T-helper 2 cell treated with Interferon-gamma antibody and Interleukin-4, amounts not matched to agents 100 ng/mL and 5 ng/mL, for 36 hours (primary cell): ENCODE measurements around the gene BCL2L12. TPM values are rescaled to one million over a fixed set of nuclear protein-coding genes. Genes with fewer than 3 reads are reported as not detected.
"Not testable (repeated sequence)": the region's sequence is repeated elsewhere in the genome, so short reads cannot be mapped to it uniquely, and the experiment has no call there.

Source experiments
- intact Hi-C: fragments of 100-400 bp; cut with micrococcal nuclease; formaldehyde crosslinking; loops from one replicate; pipeline ENCODE4 v1.15.1; 2023
- total RNA-seq: library from RNA; stranded (reverse); gene quantifications from 2 replicates; pipeline ENCODE4 v1.2.3, GENCODE V29; 2022

Gene BCL2L12, protein sequence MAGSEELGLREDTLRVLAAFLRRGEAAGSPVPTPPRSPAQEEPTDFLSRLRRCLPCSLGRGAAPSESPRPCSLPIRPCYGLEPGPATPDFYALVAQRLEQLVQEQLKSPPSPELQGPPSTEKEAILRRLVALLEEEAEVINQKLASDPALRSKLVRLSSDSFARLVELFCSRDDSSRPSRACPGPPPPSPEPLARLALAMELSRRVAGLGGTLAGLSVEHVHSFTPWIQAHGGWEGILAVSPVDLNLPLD
- total RNA-seq: 70.4 and 75.7 TPM in 2 replicates

DNA sequence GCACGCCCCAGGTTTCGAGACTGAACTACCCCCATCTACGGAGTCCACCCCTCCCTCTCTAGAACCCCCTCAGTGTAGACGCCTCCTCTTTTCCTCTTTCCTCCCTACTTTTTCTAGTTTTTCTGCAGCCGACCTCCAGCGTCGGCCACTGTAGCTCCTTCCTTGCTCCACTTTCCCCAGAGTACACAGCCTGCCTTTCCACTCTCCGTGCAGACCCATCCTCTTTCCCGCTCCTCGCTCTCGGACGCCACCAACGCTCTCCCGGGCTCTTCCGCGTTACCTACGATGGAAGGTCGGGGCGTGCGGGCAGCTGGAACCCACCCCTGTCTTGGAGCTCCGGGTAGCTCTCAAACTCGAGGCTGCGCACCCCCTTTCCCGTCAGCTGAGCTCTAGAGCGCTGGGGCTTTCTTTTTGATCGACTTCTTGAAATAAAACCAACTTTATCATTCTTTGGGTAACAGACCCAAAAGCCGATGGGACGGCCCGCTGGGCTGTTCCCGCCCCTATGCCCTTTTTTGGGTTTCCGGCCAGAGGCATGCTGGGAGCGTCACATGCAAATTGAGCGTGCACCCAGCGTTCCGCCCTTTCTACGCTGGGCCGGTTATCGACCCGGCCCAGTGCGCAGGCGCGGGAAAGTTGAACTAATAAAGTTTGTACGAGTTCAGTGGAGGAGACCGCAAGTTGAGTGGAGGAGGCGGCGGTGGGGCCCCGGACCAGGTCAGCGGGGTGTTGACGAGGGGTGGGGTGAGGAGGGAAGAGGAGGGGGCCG lies at the start of gene BCL2L12, which contains the start of gene IRF3:
BCL2L12 (plus strand) TSS at position 583 of the 769 bp plus-strand sequence. CDS start 760 bp downstream, outside the sequence.
IRF3 (minus strand) TSS at position 507 of the 769 bp plus-strand sequence. CDS start 1,019 bp downstream, outside the sequence.
- intact Hi-C loops: loop anchor here (1.0 kb wide), 2 partner anchors 11 to 23 kb away; partner anchors contain the start of gene SCAF1

- intact Hi-C loops: no loop called here
Measured at GRCh38 chr19:49616532-49616931, 49.2 kb upstream of the BCL2L12 start.

GRCh38 chr19:49616945-49617344 lies 48.8 kb upstream of the BCL2L12 start:
- intact Hi-C loops: no loop called here

GRCh38 chr19:49617860-49618259 lies 47.9 kb upstream of the BCL2L12 start:
- intact Hi-C loops: not testable (repeated sequence)

- intact Hi-C loops: no loop called here
Measured at GRCh38 chr19:49624967-49625910, 40.5 kb upstream of the BCL2L12 start.

DNA sequence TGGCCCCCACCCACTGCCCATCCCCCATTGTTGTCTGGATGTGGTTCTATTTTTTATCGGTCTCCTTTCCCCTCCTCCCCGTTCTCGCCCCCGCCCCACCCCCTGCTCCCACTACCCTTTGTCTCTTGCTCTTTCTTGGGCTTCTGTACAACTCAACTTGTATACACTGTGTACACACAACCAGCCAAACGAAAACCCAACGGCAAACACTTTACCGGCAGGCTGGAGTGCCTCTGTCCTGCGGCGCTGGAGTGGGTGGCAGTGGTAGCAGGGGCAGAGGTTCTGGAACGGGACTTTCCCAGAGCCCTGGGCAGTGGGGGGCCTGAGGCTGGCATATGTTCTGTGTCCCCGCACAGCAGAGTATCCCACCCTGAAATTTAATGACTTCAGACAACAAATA lies 39.5 kb upstream of the BCL2L12 start:
- intact Hi-C loops: no loop called here

GRCh38 chr19:49629659-49630058 lies 36.1 kb upstream of the BCL2L12 start:
- intact Hi-C loops: no loop called here

- intact Hi-C loops: no loop called here
Measured at GRCh38 chr19:49631014-49631588, 34.6 kb upstream of the BCL2L12 start.

DNA sequence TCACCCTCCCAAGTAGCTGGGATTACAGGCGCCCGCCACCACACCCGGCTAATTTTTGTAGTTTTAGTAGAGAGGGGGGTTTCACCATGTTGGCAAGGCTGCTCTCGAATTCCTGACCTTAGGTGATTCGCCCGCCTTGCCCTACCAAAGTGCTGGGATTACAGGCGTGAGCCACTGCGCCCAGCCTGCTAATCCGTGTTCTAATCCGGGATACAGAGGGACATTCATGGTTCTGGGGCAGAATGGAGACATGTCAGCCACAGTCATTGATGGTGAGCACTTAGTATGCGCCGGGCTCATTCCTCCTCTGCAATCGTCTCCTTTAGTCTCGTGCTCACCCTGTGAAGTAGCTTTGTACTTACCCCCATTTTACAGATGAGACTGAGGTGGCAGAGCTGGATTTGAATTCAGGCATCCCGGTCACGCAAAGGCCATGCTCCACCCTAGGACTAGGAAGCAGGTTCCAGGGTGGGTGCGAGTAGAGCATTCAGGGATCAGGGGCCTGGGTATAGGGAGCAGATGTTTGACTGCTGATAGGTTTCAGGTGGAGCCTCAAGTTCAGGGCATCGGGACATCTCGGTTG lies 34.0 kb upstream of the BCL2L12 start:
- intact Hi-C loops: no loop called here

GRCh38 chr19:49632576-49632975 lies 33.2 kb upstream of the BCL2L12 start:
- intact Hi-C loops: no loop called here

DNA sequence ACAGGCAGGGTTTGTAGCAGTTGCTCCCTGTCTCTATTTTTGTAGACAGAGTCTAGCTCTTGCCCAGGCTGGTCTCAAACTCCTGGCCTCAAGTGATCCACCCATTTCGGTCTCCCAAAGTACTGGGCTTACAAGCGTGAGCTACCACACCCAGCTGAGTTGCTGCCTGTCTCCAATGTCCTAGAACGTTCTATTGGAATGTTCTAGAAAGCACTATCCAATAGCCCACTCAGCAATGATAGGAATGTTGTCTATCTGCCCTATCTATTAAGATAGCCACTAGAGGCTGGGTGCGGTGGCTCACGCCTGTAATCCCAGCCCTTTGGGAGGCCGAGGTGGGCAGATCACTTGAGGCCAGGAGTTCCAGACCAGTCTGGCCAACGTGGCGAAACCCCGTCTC lies 32.5 kb upstream of the BCL2L12 start:
- intact Hi-C loops: not testable (repeated sequence)

- intact Hi-C loops: no loop called here
Measured at GRCh38 chr19:49635530-49636232, 30.1 kb upstream of the BCL2L12 start.

GRCh38 chr19:49636233-49636932 lies 29.4 kb upstream of the BCL2L12 start:
- intact Hi-C loops: no loop called here

- intact Hi-C loops: no loop called here
Measured at GRCh38 chr19:49637821-49638738, 27.7 kb upstream of the BCL2L12 start.

- intact Hi-C loops: loop anchor here (1.0 to 2.0 kb wide), 5 partner anchors 46 to 211 kb away; partner anchors contain the start of genes ALDH16A1, NOSIP and PTOV1
Measured at GRCh38 chr19:49639401-49640112, 26.2 kb upstream of the BCL2L12 start.

DNA sequence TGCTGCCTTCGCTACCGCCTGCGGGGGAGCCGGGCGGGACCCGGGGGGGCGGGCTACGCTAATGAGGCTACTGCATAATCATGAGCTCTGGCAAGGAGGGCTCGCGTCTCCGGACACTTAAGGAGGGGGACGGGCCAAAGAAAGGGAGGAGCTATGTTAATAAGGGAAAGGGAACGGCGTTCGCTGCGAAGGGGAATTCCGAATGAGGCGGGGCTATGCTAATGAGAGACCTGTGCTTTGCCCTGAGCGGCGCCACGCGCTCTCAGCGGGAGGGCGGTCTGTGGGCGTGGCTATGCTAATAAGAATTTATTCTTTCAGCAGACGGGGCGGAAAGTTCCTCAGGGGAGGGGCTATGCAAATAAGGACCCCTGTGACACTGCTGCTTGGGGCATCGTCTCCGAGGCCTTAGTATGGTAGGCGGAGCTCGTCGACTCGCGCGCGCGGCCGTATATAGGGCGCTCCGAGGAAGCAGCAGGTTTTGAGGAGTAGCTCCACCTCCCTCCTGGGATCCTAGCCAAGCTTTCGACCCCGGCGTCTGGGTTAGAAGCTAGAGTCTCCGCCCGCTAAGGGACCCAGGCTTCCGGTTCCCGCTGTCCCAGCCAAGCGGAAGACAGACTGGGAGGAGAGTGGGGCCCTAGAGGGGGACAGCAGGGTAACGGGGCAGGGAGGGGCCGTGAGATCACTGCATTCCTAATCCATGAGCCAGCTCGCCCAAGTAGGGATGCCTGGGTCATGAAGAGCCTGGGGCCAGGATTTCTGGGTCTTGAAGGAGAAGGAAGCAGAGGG lies 25.4 kb upstream of the BCL2L12 start, which contains the start of gene RRAS:
RRAS (minus strand) TSS at position 31 of the 786 bp plus-strand sequence. CDS start 45 bp downstream, outside the sequence.
- intact Hi-C loops: loop anchor here (1.0 to 2.0 kb wide), 5 partner anchors 47 to 210 kb away; partner anchors contain the start of genes ALDH16A1, NOSIP and PTOV1
